GM21723 (cell line): Measurements from ENCODE around the gene LECT2.

ENCODE experiments used
- ATAC-seq: cut with Tn5 transposase; IDR thresholded peaks from one replicate; pipeline ENCODE4 v1.9.1; 2021; ENCODE audit warnings: mild to moderate bottlenecking, moderate library complexity; ENCODE audit not compliant: unreplicated experiment

LECT2 gene

GRCh38 chr5:135954899-135955298, at the start of gene LECT2:
LECT2 (minus strand) TSS chr5:135954983; CDS start chr5:135954833, 150 bp downstream.
- ATAC-seq = no peak

GRCh38 chr5:136004436-136004835, 49.7 kb upstream of the LECT2 start:
- ATAC-seq = no peak

- ATAC-seq = no peak
Measured at GRCh38 chr5:136001466-136001981, 46.7 kb upstream of the LECT2 start.

- no peak for ATAC-seq
Measured at GRCh38 chr5:136000932-136001331, 46.1 kb upstream of the LECT2 start.

GRCh38 chr5:136000147-136000546, 45.4 kb upstream of the LECT2 start:
- ATAC-seq = no peak

- no peak for ATAC-seq
Measured at GRCh38 chr5:135999406-136000139, 44.8 kb upstream of the LECT2 start.

- no peak for ATAC-seq
Measured at GRCh38 chr5:135998889-135999288, 44.1 kb upstream of the LECT2 start.

GRCh38 chr5:135997673-135998335, 43.0 kb upstream of the LECT2 start:
- ATAC-seq = no peak

GRCh38 chr5:135996611-135997010, 41.8 kb upstream of the LECT2 start:
- no peak for ATAC-seq

- no peak for ATAC-seq
Measured at GRCh38 chr5:135995976-135996375, 41.2 kb upstream of the LECT2 start.

- no peak for ATAC-seq
Measured at GRCh38 chr5:135993880-135994636, 39.3 kb upstream of the LECT2 start.

GRCh38 chr5:135993335-135993879, 38.6 kb upstream of the LECT2 start:
- ATAC-seq = no peak

- no peak for ATAC-seq
Measured at GRCh38 chr5:135991429-135991828, 36.6 kb upstream of the LECT2 start.

GRCh38 chr5:135990528-135991255, 35.9 kb upstream of the LECT2 start:
- ATAC-seq = no peak

- ATAC-seq = no peak
Measured at GRCh38 chr5:135989686-135990085, 34.9 kb upstream of the LECT2 start.

GRCh38 chr5:135988546-135988945, 33.8 kb upstream of the LECT2 start:
- ATAC-seq = no peak

- ATAC-seq = no peak
Measured at GRCh38 chr5:135986891-135987401, 32.2 kb upstream of the LECT2 start.

- no peak for ATAC-seq
Measured at GRCh38 chr5:135986401-135986800, 31.6 kb upstream of the LECT2 start.

- no peak for ATAC-seq
Measured at GRCh38 chr5:135985951-135986350, 31.2 kb upstream of the LECT2 start.

GRCh38 chr5:135980620-135981019, 25.8 kb upstream of the LECT2 start:
- ATAC-seq = no peak
